ENCODE results near the gene LAMC1.

Gene LAMC1

GRCh38 chr1:183090391-183091006 lies 67.3 kb downstream of the LAMC1 start:
- H3K4me3 ChIP-seq, result peak overlapping the region; percentile 17
- no peak for DNase-seq (ENCODE audit: low spot score)
- H3K27ac ChIP-seq, result peak overlapping the region in 1 of 2 donors; percentile 50
- TF ChIP-seq, protein P1, sequence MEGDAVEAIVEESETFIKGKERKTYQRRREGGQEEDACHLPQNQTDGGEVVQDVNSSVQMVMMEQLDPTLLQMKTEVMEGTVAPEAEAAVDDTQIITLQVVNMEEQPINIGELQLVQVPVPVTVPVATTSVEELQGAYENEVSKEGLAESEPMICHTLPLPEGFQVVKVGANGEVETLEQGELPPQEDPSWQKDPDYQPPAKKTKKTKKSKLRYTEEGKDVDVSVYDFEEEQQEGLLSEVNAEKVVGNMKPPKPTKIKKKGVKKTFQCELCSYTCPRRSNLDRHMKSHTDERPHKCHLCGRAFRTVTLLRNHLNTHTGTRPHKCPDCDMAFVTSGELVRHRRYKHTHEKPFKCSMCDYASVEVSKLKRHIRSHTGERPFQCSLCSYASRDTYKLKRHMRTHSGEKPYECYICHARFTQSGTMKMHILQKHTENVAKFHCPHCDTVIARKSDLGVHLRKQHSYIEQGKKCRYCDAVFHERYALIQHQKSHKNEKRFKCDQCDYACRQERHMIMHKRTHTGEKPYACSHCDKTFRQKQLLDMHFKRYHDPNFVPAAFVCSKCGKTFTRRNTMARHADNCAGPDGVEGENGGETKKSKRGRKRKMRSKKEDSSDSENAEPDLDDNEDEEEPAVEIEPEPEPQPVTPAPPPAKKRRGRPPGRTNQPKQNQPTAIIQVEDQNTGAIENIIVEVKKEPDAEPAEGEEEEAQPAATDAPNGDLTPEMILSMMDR (IDR thresholded peaks at IDR 0.05), result no peak

DNA sequence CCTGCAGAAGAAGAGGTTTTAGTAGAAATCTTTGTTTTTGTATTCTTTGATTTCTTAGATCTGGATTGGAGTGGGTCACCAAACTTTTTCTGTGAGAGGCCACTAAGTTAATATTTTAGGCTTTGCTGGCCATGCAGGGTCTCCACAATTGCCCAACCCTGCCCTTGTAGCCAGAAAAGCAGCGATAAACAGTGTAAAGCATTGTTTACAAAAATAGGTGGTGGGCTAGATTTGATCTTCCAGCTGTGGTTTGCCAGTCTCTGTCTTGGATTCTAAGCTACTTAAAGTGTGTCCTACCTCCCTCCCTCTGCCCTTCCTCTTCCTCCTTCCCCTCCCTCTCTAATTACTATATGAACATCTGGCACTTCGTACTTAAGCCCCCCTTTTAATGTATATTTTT lies 68.0 kb downstream of the LAMC1 start:
- Histone ChIP-seq H3K27ac (peak overlapping the region in 1 of 2 donors; percentile 29), H3K4me3 (no peak overlapping the region)
- TF ChIP-seq, protein P1 (IDR thresholded peaks at IDR 0.05), result no peak
- DNase-seq (ENCODE audit: low spot score), result no peak

DNA sequence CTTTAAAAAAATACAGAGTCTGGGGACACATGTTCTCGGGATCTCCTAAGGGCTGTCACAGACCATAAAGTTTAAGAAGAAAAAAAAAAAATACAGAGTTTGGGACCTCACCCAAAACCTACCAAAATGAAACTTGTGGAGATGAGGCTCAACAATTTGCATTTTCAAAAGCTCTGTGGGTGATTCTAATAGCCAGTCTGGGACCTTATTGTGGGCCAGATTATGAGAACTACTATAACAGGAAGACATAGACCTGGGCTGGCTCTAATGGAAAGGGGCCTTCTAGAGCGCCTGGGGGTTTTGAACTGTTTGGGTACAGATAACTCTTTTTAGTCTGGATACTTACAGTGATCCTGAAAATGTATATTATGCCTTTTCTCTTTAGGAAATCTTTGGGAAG lies 69.1 kb downstream of the LAMC1 start:
- H3K27ac ChIP-seq, result no peak overlapping the region
- no peak for DNase-seq (ENCODE audit: low spot score)
- TF ChIP-seq, protein P1 (IDR thresholded peaks at IDR 0.05), result no peak

DNA sequence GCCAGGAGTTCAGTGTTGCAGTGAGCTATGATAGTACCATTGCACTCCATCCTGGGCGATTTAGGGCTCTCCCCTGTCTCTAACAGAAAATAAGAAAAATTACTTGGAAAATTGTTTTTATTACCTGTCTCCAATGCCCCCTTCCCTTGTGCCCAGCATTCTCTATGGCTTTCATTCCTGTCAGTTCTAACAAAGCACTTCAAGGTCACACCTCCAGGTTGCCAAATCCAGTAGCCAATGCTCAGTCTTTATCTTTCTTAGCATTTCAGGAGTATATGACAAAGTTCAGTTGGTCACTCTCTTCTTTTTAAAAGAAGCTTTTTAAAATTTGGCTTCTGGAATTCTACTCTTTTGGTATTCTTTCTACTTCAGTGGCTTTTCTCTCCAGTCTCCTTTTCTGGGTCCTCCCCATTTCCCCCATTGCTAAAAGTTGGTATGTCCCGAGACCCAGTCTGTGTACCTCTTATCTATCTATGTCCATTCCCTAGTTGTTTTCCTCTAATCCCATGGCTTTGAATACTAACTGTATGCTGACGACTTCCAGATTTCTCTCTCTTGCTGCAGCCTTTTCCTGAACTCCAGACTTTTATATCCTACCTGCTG lies 69.9 kb downstream of the LAMC1 start:
- Histone ChIP-seq H3K27ac (no peak overlapping the region), H3K4me3 (no peak overlapping the region)
- TF ChIP-seq, protein P1 (IDR thresholded peaks at IDR 0.05), result no peak
- no peak for DNase-seq (ENCODE audit: low spot score)

More for the DNA sequence above, 69.1 kb downstream of the LAMC1 start:
- H3K4me3 ChIP-seq, result no peak overlapping the region

DNA sequence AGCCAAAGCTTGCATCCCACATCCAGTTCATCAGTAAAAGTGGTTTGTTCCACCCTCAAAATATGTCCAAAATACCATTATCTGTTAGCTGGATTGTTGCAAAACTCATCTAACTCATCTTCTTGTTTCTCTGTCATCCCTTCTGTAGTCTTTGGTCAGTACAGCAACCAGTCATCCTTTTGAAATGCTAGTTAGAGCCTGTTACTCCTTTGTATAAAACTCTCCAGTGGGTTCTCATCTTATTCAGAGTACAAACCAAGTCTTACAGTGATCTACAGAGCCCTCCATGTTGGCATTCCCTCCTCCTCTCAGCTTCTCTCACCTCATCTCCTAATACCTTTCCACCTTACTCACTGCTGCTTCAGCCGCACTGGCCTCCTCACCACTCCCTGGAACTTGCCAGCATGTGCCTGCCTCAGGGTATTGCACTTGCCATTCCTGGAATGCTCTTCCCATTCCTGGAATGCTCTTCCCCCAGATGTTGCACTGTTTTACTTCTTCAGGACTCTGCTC lies 70.6 kb downstream of the LAMC1 start:
- Histone ChIP-seq H3K4me3 (no peak overlapping the region), H3K27ac (no peak overlapping the region)
- TF ChIP-seq, protein P1 (IDR thresholded peaks at IDR 0.05), result no peak
- DNase-seq (ENCODE audit: low spot score), result no peak

GRCh38 chr1:183094351-183094750 lies 71.1 kb downstream of the LAMC1 start:
- H3K27ac ChIP-seq, result no peak overlapping the region

More at GRCh38 chr1:183094351-183094750, 71.1 kb downstream of the LAMC1 start:
- no peak for DNase-seq (ENCODE audit: low spot score)
- TF ChIP-seq, protein P1 (IDR thresholded peaks at IDR 0.05), result no peak
- H3K4me3 ChIP-seq, result no peak overlapping the region

Measured in coronary artery (tissue), 2 donors.